HepG2 (cell line): ENCODE results near the gene CUL4A. TPM values are rescaled to one million over a fixed set of nuclear protein-coding genes. Genes with fewer than 3 reads are reported as not detected.

Experiments used
- EEA1 ChIP-seq: sonication (generic); formaldehyde crosslinking; IDR thresholded peaks from 2 replicates; pipeline ENCODE4 v1.5.1; 2020; ENCODE audit warnings: mild to moderate bottlenecking, missing genetic modification reagents, borderline replicate concordance
- HMGXB3 ChIP-seq: sonication (generic); formaldehyde crosslinking; IDR thresholded peaks from 2 replicates; pipeline ENCODE4 v1.4.0; 2020; ENCODE audit warnings: missing genetic modification reagents, borderline replicate concordance
- IRF2 ChIP-seq: IDR thresholded peaks from 2 replicates; pipeline ENCODE4 v1.6.1; 2018; ENCODE audit warnings: missing genetic modification reagents, missing compliant biosample characterization
- KDM2A ChIP-seq: sonication (generic); formaldehyde crosslinking; IDR thresholded peaks from 2 replicates; pipeline ENCODE4 v1.4.0; 2020; ENCODE audit warnings: low read depth, missing genetic modification reagents, borderline replicate concordance
- KMT2B ChIP-seq: IDR thresholded peaks from 2 replicates; pipeline ENCODE4 v1.6.1; 2016; ENCODE audit warnings: missing genetic modification reagents, missing compliant biosample characterization
- MXD4 ChIP-seq: IDR thresholded peaks from 2 replicates; pipeline ENCODE4 v1.6.1; 2016; ENCODE audit warnings: mild to moderate bottlenecking, missing biosample characterization, missing genetic modification reagents
- PCBP1 ChIP-seq: fragments of 200-400 bp; formaldehyde crosslinking; IDR thresholded peaks from 2 replicates; pipeline ENCODE4 v1.6.1; 2017; ENCODE audit warnings: mild to moderate bottlenecking, low read depth, low read length, borderline replicate concordance
- RBM22 ChIP-seq: fragments of 200-400 bp; formaldehyde crosslinking; optimal IDR thresholded peaks from 2 replicates; pipeline ENCODE3; 2017; ENCODE audit warnings: mild to moderate bottlenecking, low read length, moderate library complexity
- RXRA ChIP-seq: sonication (generic); formaldehyde crosslinking; IDR thresholded peaks from 2 replicates; pipeline ENCODE4 v1.5.1; 2020; ENCODE audit warnings: missing genetic modification reagents
- TARDBP ChIP-seq: sonication (generic); formaldehyde crosslinking; IDR thresholded peaks from 2 replicates; pipeline ENCODE4 v1.8.0; 2022; ENCODE audit warnings: mild to moderate bottlenecking, missing genetic modification reagents
- TOPORS ChIP-seq: sonication (generic); formaldehyde crosslinking; IDR thresholded peaks from 2 replicates; pipeline ENCODE4 v1.8.0; 2023; ENCODE audit warnings: mild to moderate bottlenecking, missing genetic modification reagents
- U2AF1 ChIP-seq: fragments of 200-400 bp; formaldehyde crosslinking; optimal IDR thresholded peaks from 2 replicates; pipeline ENCODE3; 2017; ENCODE audit warnings: mild to moderate bottlenecking, low read depth, low read length
- ZBTB25 ChIP-seq: IDR thresholded peaks from 2 replicates; pipeline ENCODE4 v1.6.1; 2018; ENCODE audit warnings: missing genetic modification reagents
- ZBTB38 ChIP-seq: sonication (generic); formaldehyde crosslinking; IDR thresholded peaks from 2 replicates; pipeline ENCODE4 v1.5.1; 2020; ENCODE audit warnings: mild to moderate bottlenecking, missing genetic modification reagents
- ZNF138 ChIP-seq: sonication (generic); formaldehyde crosslinking; IDR thresholded peaks from 2 replicates; pipeline ENCODE4 v1.5.0; 2020; ENCODE audit warnings: mild to moderate bottlenecking, low read depth, missing genetic modification reagents
- ZNF343 ChIP-seq: sonication (generic); formaldehyde crosslinking; IDR thresholded peaks from 2 replicates; pipeline ENCODE4 v1.4.0; 2020; ENCODE audit warnings: mild to moderate bottlenecking, missing genetic modification reagents
- ZNF557 ChIP-seq: sonication (generic); formaldehyde crosslinking; IDR thresholded peaks from 2 replicates; pipeline ENCODE4 v1.4.0; 2020; ENCODE audit warnings: missing genetic modification reagents
- ZNF761 ChIP-seq: sonication (generic); formaldehyde crosslinking; conservative IDR thresholded peaks from 2 replicates; pipeline ENCODE4 v1.4.0; 2020; ENCODE audit warnings: mild to moderate bottlenecking, missing genetic modification reagents
- ZZZ3 ChIP-seq: sonication (generic); formaldehyde crosslinking; IDR thresholded peaks from 2 replicates; pipeline ENCODE4 v1.4.0; 2020; ENCODE audit warnings: missing genetic modification reagents, mild to moderate bottlenecking, borderline replicate concordance
- polyA plus RNA-seq, 8 experiments: library from polyadenylated mRNA; depleted of rRNA in 3 of 8; stranded (reverse) in 7 of 8; unstranded in 1 of 8; fragments of >200 nt; fragmentation: Illumina TruSeq in 4 of 8; extraction: Trizol in 4 of 8; gene quantifications; 2 replicates each; pipeline versions ENCODE4 v1.2.1 to v1.2.3, GENCODE V29; 2011 to 2016; ENCODE audit warnings: low read depth in 4 of 8, missing spikeins in 1 of 8, mixed read lengths in 1 of 8; ENCODE audit not compliant: insufficient read depth in 1 of 8
- total RNA-seq, 5 experiments: library from RNA; depleted of rRNA; stranded (reverse); fragments of >200 nt; fragmentation: Illumina TruSeq; extraction: Trizol; gene quantifications; 2 replicates each; pipeline ENCODE4 v1.2.3, GENCODE V29; 2016; ENCODE audit warnings: low read depth in 1 of 5
- TF ChIP-seq, protein P1 (sequence below): sonication (generic); formaldehyde crosslinking; IDR thresholded peaks from 2 replicates; pipeline ENCODE4 v1.5.1; 2020; ENCODE audit warnings: missing genetic modification reagents, mild to moderate bottlenecking, borderline replicate concordance
- TF ChIP-seq, protein P2 (sequence below): sonication (generic); formaldehyde crosslinking; IDR thresholded peaks from 2 replicates; pipeline ENCODE4 v1.4.0; 2020; ENCODE audit warnings: mild to moderate bottlenecking, missing genetic modification reagents

The CUL4A gene
- total and polyA plus RNA-seq, 2 of the 13 experiments (the other 11 are each of a cell fraction or from before 2014, with no cell fraction given): 51.2 to 75.3 TPM

DNA sequence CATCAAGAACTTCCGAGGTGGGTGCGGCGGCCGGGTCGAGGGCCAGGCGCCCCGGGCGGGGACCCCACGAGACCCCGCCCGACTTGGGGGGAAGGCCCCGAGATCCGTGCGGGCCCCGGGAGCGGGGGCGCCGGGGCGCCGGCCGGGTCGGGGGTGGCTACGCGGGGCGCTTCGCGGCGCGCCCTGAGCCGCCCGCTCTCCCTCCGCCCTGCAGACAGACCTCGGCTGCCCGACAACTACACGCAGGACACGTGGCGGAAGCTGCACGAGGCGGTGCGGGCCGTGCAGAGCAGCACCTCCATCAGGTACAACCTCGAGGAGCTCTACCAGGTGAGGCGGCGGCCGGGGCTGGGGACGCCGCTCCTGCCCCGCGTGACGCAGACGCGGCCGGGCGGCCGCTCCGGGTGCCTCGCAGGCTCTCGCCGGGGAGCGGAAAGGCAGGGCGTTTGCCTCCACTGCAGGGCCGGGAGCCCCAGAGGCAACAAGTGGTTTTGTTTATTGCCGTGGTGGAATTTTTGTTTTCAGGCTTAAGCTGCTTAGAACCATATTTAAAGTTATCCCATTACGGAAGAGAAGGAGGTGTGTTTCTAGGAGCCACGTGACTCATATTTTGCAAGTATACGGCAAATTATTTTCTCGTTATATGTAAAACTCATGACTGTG lies 477 bp downstream of the CUL4A start (continued):
- TF ChIP-seq MXD4 (CRISPR knock-in tag) (peak; percentile 83), ZNF343 (CRISPR knock-in tag) (no peak), HMGXB3 (no peak), EEA1 (peak; percentile 87; the same call in 1 of the 2 replicates), KDM2A (CRISPR knock-in tag) (peak; percentile 59), ZZZ3 (CRISPR knock-in tag) (no peak), ZNF138 (CRISPR knock-in tag) (0 out of 2 replicates have a peak, but pooled peaks have one; percentile 61), ZNF761 (CRISPR knock-in tag) (no peak), ZNF557 (CRISPR knock-in tag) (peak; percentile 51; the same call in 1 of the 2 replicates), PCBP1 (no peak), TARDBP (CRISPR knock-in tag) (peak; percentile 43; the same call in 1 of the 2 replicates), KMT2B (CRISPR knock-in tag) (peak; percentile 38; the same call in 1 of the 2 replicates), TOPORS (CRISPR knock-in tag) (peak; percentile 88), IRF2 (CRISPR knock-in tag) (no peak), ZBTB25 (peak; percentile 53; the same call in 1 of the 2 replicates), RBM22 (no peak), U2AF1 (no peak), RXRA (CRISPR knock-in tag) (0 out of 2 replicates have a peak, but pooled peaks have one; percentile 23), ZBTB38 (CRISPR knock-in tag) (peak; percentile 71; the same call in 1 of the 2 replicates)
- TF ChIP-seq, protein P1, sequence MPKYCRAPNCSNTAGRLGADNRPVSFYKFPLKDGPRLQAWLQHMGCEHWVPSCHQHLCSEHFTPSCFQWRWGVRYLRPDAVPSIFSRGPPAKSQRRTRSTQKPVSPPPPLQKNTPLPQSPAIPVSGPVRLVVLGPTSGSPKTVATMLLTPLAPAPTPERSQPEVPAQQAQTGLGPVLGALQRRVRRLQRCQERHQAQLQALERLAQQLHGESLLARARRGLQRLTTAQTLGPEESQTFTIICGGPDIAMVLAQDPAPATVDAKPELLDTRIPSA (CRISPR knock-in tag): peak; percentile 52; the same call in 1 of the 2 replicates
- TF ChIP-seq, protein P2, sequence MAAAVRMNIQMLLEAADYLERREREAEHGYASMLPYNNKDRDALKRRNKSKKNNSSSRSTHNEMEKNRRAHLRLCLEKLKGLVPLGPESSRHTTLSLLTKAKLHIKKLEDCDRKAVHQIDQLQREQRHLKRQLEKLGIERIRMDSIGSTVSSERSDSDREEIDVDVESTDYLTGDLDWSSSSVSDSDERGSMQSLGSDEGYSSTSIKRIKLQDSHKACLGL: peak; percentile 94
